A549 (cell line): Measurements from ENCODE around the gene PGM2. TPM values are rescaled to one million over a fixed set of nuclear protein-coding genes. Genes with fewer than 3 reads are reported as not detected.

Experiments used
- ATAC-seq, 2 experiments: fragments of 200-7000 bp in 1 of 2; fragments of >200 bp in 1 of 2; cut with Nextera tagmentation in 1 of 2; cut with Tn5 transposase in 1 of 2; 3 replicates each; pipeline versions ENCODE4 v1.8.0 to v1.9.1; 2018 to 2020; ENCODE audit warnings: mild to moderate bottlenecking in 1 of 2, moderate library complexity in 1 of 2
- CTCF ChIA-PET: fragments of 300-600 bp; sonication (Branson Sonifier 250); formaldehyde crosslinking; extraction: SDS; loops from one replicate; lab custom pipeline; 2021; ENCODE audit warnings: antibody characterized with exemption, inconsistent platforms; lab: Yijun Ruan, JAX
- POLR2A ChIA-PET: fragments of 350-600 bp; formaldehyde crosslinking; extraction: SDS; loops from one replicate; lab custom pipeline; 2021; ENCODE audit warnings: antibody characterized with exemption, inconsistent platforms; lab: Yijun Ruan, JAX
- DNase-seq, 2 experiments: peaks; one replicate each; pipeline versions ENCODE4 v3.0.0 to v3.0.0-alpha.2; 2011 to 2016; ENCODE audit warnings: low read depth in 1 of 2, low spot score in 1 of 2
- FAIRE-seq: peaks from 2 replicates; lab custom pipeline; 2011; peaks lifted over from hg19 to GRCh38; lab: Jason Lieb, UNC
- H3K27ac ChIP-seq, 2 experiments: fragments of >200 bp; sonication (Bioruptor Twin); formaldehyde crosslinking; 3 replicates each; pipeline ENCODE4 v1.5.1; 2016 to 2017
- H3K4me1 ChIP-seq: fragments of >200 bp; sonication (Bioruptor Twin); formaldehyde crosslinking; 3 replicates; pipeline ENCODE4 v1.6.1; 2016
- H3K4me2 ChIP-seq: fragments of >200 bp; sonication (Bioruptor Twin); formaldehyde crosslinking; 3 replicates; pipeline ENCODE4 v1.6.1; 2016
- H3K4me3 ChIP-seq: fragments of >200 bp; sonication (Bioruptor Twin); formaldehyde crosslinking; 3 replicates; pipeline ENCODE4 v1.5.1; 2016
- H3K9me3 ChIP-seq: fragments of >200 bp; sonication (Bioruptor Twin); formaldehyde crosslinking; 3 replicates; pipeline ENCODE4 v1.6.1; 2016
- EHF ChIP-seq: fragments of 250-450 bp; sonication (Bioruptor Pico); IDR thresholded peaks from 2 replicates; pipeline ENCODE4 v1.5.0; 2020; ENCODE audit warnings: mild to moderate bottlenecking
- ESRRA ChIP-seq: fragments of 150-350 bp; IDR thresholded peaks from 2 replicates; pipeline ENCODE4 v1.6.1; 2014; ENCODE audit warnings: mild to moderate bottlenecking, low read length, borderline replicate concordance
- FOSB ChIP-seq: fragments of 250-450 bp; sonication (Bioruptor Pico); IDR thresholded peaks from 2 replicates; pipeline ENCODE4 v1.5.0; 2020; ENCODE audit warnings: mild to moderate bottlenecking, moderate library complexity
- FOSL2 ChIP-seq, 2 experiments: fragments of 450-650 bp in 1 of 2; fragments of >200 bp in 1 of 2; sonication (Bioruptor Twin) in 1 of 2; formaldehyde crosslinking; IDR thresholded peaks; 2 replicates each; pipeline versions ENCODE4 v1.5.0 to v1.6.1; 2016 to 2020; ENCODE audit warnings: mild to moderate bottlenecking in 1 of 2, moderate library complexity in 1 of 2
- HDAC2 ChIP-seq: fragments of 200-600 bp; sonication (generic); IDR thresholded peaks from 2 replicates; pipeline ENCODE4 v1.6.1; 2016
- HMGXB4 ChIP-seq: fragments of 250-450 bp; sonication (Bioruptor Pico); IDR thresholded peaks from 2 replicates; pipeline ENCODE4 v1.5.0; 2021; ENCODE audit warnings: mild to moderate bottlenecking, moderate library complexity, borderline replicate concordance
- HOXB13 ChIP-seq: fragments of 250-450 bp; sonication (Bioruptor Pico); IDR thresholded peaks from 2 replicates; pipeline ENCODE4 v1.5.0; 2020; ENCODE audit warnings: low read depth, mild to moderate bottlenecking, moderate library complexity
- HOXB5 ChIP-seq: fragments of 250-450 bp; sonication (Bioruptor Pico); IDR thresholded peaks from 2 replicates; pipeline ENCODE4 v1.5.0; 2020; ENCODE audit warnings: mild to moderate bottlenecking, moderate library complexity
- MAFK ChIP-seq: fragments of 450-650 bp; IDR thresholded peaks from 2 replicates; pipeline ENCODE4 v1.6.1; 2014; ENCODE audit not compliant: partially characterized antibody
- NFE2L2 ChIP-seq: fragments of 150-350 bp; conservative IDR thresholded peaks from 2 replicates; pipeline ENCODE4 v1.6.1; 2014; ENCODE audit warnings: low read length
- PHF8 ChIP-seq: fragments of 200-600 bp; sonication (generic); IDR thresholded peaks from 2 replicates; pipeline ENCODE4 v1.6.1; 2016; ENCODE audit warnings: low read depth, mild to moderate bottlenecking, antibody characterized with exemption, moderate library complexity, borderline replicate concordance
- POLR2AphosphoS2 ChIP-seq: conservative IDR thresholded peaks from 2 replicates; pipeline ENCODE4 v1.6.1; 2012; ENCODE audit warnings: low read length, improper control_type of control experiment, inconsistent platforms
- RARB ChIP-seq: fragments of 250-450 bp; sonication (Bioruptor Pico); IDR thresholded peaks from 2 replicates; pipeline ENCODE4 v1.8.0; 2021; ENCODE audit warnings: mild to moderate bottlenecking, moderate library complexity
- RFX5 ChIP-seq: fragments of 450-650 bp; IDR thresholded peaks from 2 replicates; pipeline ENCODE4 v1.7.1; 2014; ENCODE audit warnings: antibody characterized with exemption, mild to moderate bottlenecking, moderate library complexity
- SMC3 ChIP-seq: fragments of >200 bp; sonication (Bioruptor Twin); formaldehyde crosslinking; IDR thresholded peaks from 3 replicates; pipeline ENCODE4 v1.6.1; 2018; ENCODE audit warnings: inconsistent platforms
- USF2 ChIP-seq: fragments of 450-650 bp; IDR thresholded peaks from 2 replicates; pipeline ENCODE4 v1.6.1; 2014; ENCODE audit warnings: antibody characterized with exemption
- WGBS: methylation state at CpG from one replicate; pipeline ENCODE4 v1.1.6; 2017; ENCODE audit errors: missing lambda C conversion rate; 5-methylcytosine and 5-hydroxymethylcytosine counted together
- polyA plus RNA-seq, 4 experiments: library from polyadenylated mRNA; depleted of rRNA in 3 of 4; stranded (reverse); fragments of >200 nt; fragmentation: RNase III in 1 of 4; extraction: RNeasy Plus Mini Kit Qiagen cat#74134 plus additional on column Dnase treatment in 1 of 4; gene quantifications; 2 replicates in 3 of 4; 3 replicates in 1 of 4; pipeline ENCODE4 v1.2.3, GENCODE V29; 2011 to 2017
- TF ChIP-seq, protein P1 (sequence below): fragments of 250-450 bp; sonication (Bioruptor Pico); IDR thresholded peaks from 2 replicates; pipeline ENCODE4 v1.5.0; 2020; ENCODE audit warnings: low read depth, mild to moderate bottlenecking, moderate library complexity
- TF ChIP-seq, protein P2 (sequence below): fragments of >200 bp; sonication (Bioruptor Twin); formaldehyde crosslinking; IDR thresholded peaks from 3 replicates; pipeline ENCODE4 v1.5.1; 2016

PGM2 gene
- polyA plus RNA-seq, 2 of the 4 experiments (the other 2 are of a cell fraction) = 11.4 to 17.0 TPM

DNA sequence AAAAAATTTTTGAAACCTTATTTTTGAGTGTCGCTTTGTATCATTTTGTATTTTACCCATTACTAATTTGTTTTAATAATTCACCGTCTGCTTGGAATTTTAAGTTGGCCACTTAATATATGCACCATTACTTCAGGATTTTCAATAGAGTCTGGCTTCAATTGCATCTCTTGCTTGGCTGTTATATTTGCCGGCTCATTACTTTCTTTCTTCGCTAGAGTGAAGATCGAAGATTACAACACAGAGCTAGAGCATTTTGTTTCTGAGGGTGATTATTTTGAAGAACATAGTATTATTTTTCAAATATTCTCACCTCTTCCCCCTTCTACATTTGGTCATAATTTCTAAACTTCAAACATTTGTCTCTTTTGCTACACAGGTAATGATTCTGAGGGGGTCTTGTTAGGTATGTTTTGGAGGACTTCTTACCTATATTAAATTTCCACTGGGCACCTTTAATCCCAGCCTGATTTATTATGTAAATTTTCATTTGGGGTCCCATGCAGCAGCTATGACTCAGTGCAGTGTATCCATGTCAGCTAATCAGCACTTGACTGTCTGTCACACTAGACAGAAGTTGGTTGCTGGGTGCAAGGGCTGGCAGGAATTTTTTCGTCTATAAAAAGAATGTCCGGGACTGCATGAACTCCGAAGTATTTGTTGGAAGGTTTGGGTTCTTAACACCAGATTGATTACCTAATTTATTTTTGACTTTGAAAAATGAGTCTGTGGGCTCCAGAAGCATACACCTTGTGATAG is 83.0 kb downstream of the PGM2 start:
- H3K4me1 ChIP-seq = no peaks in the 10 kb centered on the region
- CTCF ChIA-PET = no interaction called here
- no peak for TF ChIP-seq HOXB5 (CRISPR knock-in tag)
- TF ChIP-seq, all 56 proteins: peak for 0
- FAIRE-seq = no peak
- POLR2A ChIA-PET = no interaction called here
- ATAC-seq = no peak
- DNase-seq = no peak
- 69% methylated on average over 8 of the region's 8 CpGs for WGBS
- no peaks in the 10 kb centered on the region for H3K9me3 ChIP-seq
- H3K27ac ChIP-seq = no peak overlapping the region
- H3K4me2 ChIP-seq = no peak overlapping the region
- no peak overlapping the region for H3K4me3 ChIP-seq

DNA sequence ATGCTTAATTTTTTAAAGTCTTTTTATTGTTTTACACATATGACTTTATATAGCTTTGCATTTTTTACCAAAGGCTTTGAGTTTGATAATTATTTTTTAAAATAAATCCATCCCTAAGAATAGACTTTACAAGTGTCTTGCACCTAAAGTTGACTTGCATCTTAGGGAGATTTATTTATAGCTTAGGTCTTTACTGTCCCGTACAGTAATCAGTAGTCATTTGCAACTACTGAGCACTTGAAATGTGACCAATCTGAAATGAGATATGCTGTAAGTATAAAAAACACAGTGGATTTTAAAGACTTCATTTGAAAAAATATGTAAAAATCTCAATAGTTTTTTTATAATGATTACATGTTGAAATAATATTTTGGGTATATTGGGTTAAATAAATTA is 83.6 kb downstream of the PGM2 start:
- no peak for ATAC-seq
- no peak overlapping the region for H3K4me2 ChIP-seq
- no peak overlapping the region for H3K27ac ChIP-seq
- TF ChIP-seq FOSL2 (IDR thresholded peaks at IDR 0.05) = no peak
- no peak for TF ChIP-seq FOSL2 (CRISPR knock-in tag; IDR thresholded peaks at IDR 0.05)
- no peak for TF ChIP-seq RFX5
- no peak for TF ChIP-seq POLR2AphosphoS2
- no peak for TF ChIP-seq HOXB13 (CRISPR knock-in tag)
- TF ChIP-seq SMC3 = no peak
- TF ChIP-seq USF2 = no peak
- TF ChIP-seq EHF (CRISPR knock-in tag) = no peak
- TF ChIP-seq, protein P1, sequence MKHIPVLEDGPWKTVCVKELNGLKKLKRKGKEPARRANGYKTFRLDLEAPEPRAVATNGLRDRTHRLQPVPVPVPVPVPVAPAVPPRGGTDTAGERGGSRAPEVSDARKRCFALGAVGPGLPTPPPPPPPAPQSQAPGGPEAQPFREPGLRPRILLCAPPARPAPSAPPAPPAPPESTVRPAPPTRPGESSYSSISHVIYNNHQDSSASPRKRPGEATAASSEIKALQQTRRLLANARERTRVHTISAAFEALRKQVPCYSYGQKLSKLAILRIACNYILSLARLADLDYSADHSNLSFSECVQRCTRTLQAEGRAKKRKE (CRISPR knock-in tag) = no peak
- TF ChIP-seq PHF8 = no peak
- no peak for TF ChIP-seq NFE2L2
- no peak for TF ChIP-seq MAFK
- TF ChIP-seq HDAC2 = no peak
- TF ChIP-seq RARB (CRISPR knock-in tag) = no peak
- no peak for TF ChIP-seq HMGXB4 (CRISPR knock-in tag)
- TF ChIP-seq, protein P2, sequence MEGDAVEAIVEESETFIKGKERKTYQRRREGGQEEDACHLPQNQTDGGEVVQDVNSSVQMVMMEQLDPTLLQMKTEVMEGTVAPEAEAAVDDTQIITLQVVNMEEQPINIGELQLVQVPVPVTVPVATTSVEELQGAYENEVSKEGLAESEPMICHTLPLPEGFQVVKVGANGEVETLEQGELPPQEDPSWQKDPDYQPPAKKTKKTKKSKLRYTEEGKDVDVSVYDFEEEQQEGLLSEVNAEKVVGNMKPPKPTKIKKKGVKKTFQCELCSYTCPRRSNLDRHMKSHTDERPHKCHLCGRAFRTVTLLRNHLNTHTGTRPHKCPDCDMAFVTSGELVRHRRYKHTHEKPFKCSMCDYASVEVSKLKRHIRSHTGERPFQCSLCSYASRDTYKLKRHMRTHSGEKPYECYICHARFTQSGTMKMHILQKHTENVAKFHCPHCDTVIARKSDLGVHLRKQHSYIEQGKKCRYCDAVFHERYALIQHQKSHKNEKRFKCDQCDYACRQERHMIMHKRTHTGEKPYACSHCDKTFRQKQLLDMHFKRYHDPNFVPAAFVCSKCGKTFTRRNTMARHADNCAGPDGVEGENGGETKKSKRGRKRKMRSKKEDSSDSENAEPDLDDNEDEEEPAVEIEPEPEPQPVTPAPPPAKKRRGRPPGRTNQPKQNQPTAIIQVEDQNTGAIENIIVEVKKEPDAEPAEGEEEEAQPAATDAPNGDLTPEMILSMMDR = no peak
- no peak for TF ChIP-seq FOSB (CRISPR knock-in tag)
- no peak for TF ChIP-seq ESRRA
- TF ChIP-seq, all 56 proteins: peak for 0
- DNase-seq (no peak), FAIRE-seq (no peak)
- Histone ChIP-seq H3K4me1 (no peaks in the 10 kb centered on the region), H3K9me3 (no peaks in the 10 kb centered on the region), H3K4me3 (no peak overlapping the region)
- ChIA-PET POLR2A (no interaction called here), CTCF (no interaction called here)
- WGBS = 0% methylated on average over 1 of the region's 1 CpG

Other genes starting within 250 kb of the PGM2 start
- 7.9 and 9.6 TPM in 2 replicates for gene RELL1, start 140.3 kb upstream of the PGM2 start, polyA plus RNA-seq (2011; rRNA removed)
- gene RELL1, start 140.3 kb upstream of the PGM2 start, polyA plus RNA-seq (2017; fragmentation: RNase III; extraction: RNeasy Plus Mini Kit Qiagen cat#74134 plus additional on column Dnase treatment) = 4.9 to 5.8 TPM (median 5.0 TPM) in 3 replicates
- gene TBC1D1, start 64.4 kb downstream of the PGM2 start, polyA plus RNA-seq (2011; rRNA removed) = 25.7 and 28.5 TPM in 2 replicates
- gene TBC1D1, start 64.4 kb downstream of the PGM2 start, polyA plus RNA-seq (2017; fragmentation: RNase III; extraction: RNeasy Plus Mini Kit Qiagen cat#74134 plus additional on column Dnase treatment) = 22.6 to 26.5 TPM (median 24.2 TPM) in 3 replicates
- not detected in 2 replicates for gene PTTG2, start 133.7 kb downstream of the PGM2 start, polyA plus RNA-seq (2011; rRNA removed)
- not detected in 3 replicates for gene PTTG2, start 133.7 kb downstream of the PGM2 start, polyA plus RNA-seq (2017; fragmentation: RNase III; extraction: RNeasy Plus Mini Kit Qiagen cat#74134 plus additional on column Dnase treatment)